Right ventricle myocardium superior (tissue), 1 donor: ENCODE measurements around the gene STAMBPL1. TPM values are rescaled to one million over a fixed set of nuclear protein-coding genes. Genes with fewer than 3 reads are reported as not detected.

ENCODE experiments used
- ATAC-seq: fragments of 200-7000 bp; cut with Tn5 transposase; one replicate; pipeline ENCODE4 v1.9.1; 2020; ENCODE audit warnings: mild to moderate bottlenecking; ENCODE audit not compliant: poor library complexity
- DNase-seq: peaks from one replicate; pipeline ENCODE4 v3.0.0-alpha.2; 2020
- intact Hi-C: fragments of 100-400 bp; cut with DNase I; formaldehyde crosslinking; loops from one replicate; pipeline ENCODE4 v1.11.2; 2022
- total RNA-seq: library from RNA; stranded (reverse); fragmentation: NEBNext Ultra II Directional; extraction: Animal tissue kit (Norgen Biotek cat#: 25700); gene quantifications from one replicate; pipeline ENCODE4 v1.2.1, GENCODE V29; 2021
- donor health status: DM: no; HTN: yes; CAD: no; lungs with severe emphysema.

The STAMBPL1 gene
- total RNA-seq, 1 donor from 2014 or later = 2.0 TPM

- intact Hi-C loops = no loop called here
- no peak for ATAC-seq
- DNase-seq = no peak
These were observed 82.3 kb downstream of the STAMBPL1 start for GRCh38 chr10:88962336-88962735.

- no peak for DNase-seq
- no peak for ATAC-seq
- intact Hi-C loops = no loop called here
These were observed 83.3 kb downstream of the STAMBPL1 start for GRCh38 chr10:88963318-88963717.

- intact Hi-C loops = no loop called here
- ATAC-seq = no peak
- no peak for DNase-seq
These were observed 84.3 kb downstream of the STAMBPL1 start for GRCh38 chr10:88964360-88964759.

DNA sequence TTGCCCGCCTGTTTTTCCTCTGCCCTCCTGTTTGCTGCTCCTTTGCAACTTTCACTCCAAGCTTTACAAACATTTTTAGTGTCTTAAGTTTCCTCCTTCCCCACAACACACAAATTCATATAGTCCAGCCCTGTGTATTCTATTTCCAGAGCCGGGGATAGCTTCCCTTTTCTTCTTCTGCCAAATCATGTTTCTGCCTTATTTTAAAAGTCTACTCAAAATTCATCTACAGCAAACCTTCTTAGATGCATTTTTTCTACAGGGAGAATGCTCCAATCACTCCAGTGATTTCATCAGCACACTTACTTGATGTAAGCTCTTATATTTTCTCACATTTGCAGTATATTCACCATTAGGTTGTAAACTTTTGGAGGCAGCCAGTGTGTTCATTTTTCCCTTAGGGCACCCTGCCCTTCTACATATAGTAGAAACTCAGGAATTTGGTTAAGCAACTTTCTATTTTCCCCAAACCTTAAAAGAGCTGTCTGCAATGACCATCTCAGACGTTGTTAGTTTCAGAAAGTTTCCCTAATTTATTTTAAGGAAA is 84.9 kb downstream of the STAMBPL1 start:
- ATAC-seq (no peak), DNase-seq (no peak)
- intact Hi-C loops = no loop called here

GRCh38 chr10:88966797-88967196 is 86.8 kb downstream of the STAMBPL1 start:
- intact Hi-C loops = no loop called here
- ATAC-seq (peak; percentile 52), DNase-seq (peak; percentile 69)

DNA sequence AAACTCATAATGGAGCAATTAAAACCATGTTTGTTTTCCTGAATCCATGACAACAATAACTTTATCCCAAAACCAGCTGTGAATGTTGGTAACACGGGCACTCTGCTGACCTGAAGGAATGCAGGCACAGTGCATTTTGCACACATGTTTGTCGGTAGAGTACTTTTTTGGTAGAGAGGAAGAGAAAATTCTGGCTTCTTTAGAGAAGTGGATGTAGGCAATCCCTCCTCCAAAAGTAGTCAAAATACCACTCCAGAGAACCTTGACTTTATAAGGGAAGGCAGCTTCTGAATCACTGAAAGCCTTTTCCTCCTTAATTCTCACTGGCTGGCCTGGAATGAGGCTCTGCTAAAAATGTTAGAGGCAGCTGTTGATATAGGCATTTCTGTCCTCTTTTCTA is 88.3 kb downstream of the STAMBPL1 start:
- ATAC-seq (no peak), DNase-seq (no peak)
- intact Hi-C loops = no loop called here

GRCh38 chr10:88971221-88972061 is 91.4 kb downstream of the STAMBPL1 start:
- ATAC-seq = peak; percentile 55
- DNase-seq = no peak
- intact Hi-C loops = no loop called here

Other genes starting within 250 kb of the STAMBPL1 start
- gene LIPF, start 215.8 kb upstream of the STAMBPL1 start, total RNA-seq = not detected
- gene LIPK, start 174.0 kb upstream of the STAMBPL1 start, total RNA-seq = not detected
- not detected for gene LIPN, start 120.2 kb upstream of the STAMBPL1 start, total RNA-seq
- not detected for gene LIPM, start 77.5 kb upstream of the STAMBPL1 start, total RNA-seq
- not detected for gene ANKRD22, start 28.4 kb upstream of the STAMBPL1 start, total RNA-seq
- gene ACTA2, start 72.5 kb downstream of the STAMBPL1 start, total RNA-seq = 74.5 TPM
- gene FAS, start 110.6 kb downstream of the STAMBPL1 start, total RNA-seq = 3.8 TPM